GM12801 (cell line): ENCODE results near the gene GAN.

Source experiments
- CTCF ChIP-seq: IDR thresholded peaks from one replicate; pipeline ENCODE4 v1.5.1; 2011; ENCODE audit warnings: control low read depth; ENCODE audit not compliant: insufficient read length; ENCODE audit errors: extremely low read depth

GAN gene

GRCh38 chr16:81403208-81403600 is 88.4 kb downstream of the GAN start:
- TF ChIP-seq CTCF: no peak

- TF ChIP-seq CTCF: no peak
Measured at GRCh38 chr16:81403601-81404391, 89.0 kb downstream of the GAN start.

GRCh38 chr16:81405702-81406113 is 90.9 kb downstream of the GAN start:
- TF ChIP-seq CTCF: no peak

GRCh38 chr16:81408409-81408950 is 93.7 kb downstream of the GAN start:
- TF ChIP-seq CTCF: no peak

GRCh38 chr16:81409016-81409556 is 94.3 kb downstream of the GAN start:
- TF ChIP-seq CTCF: no peak

- TF ChIP-seq CTCF: no peak
Measured at GRCh38 chr16:81410643-81411293, 96.0 kb downstream of the GAN start.

- TF ChIP-seq CTCF: no peak
Measured at GRCh38 chr16:81413245-81413990, 98.7 kb downstream of the GAN start.
